HG03095 (cell line): Measurements from ENCODE around the gene THSD4.
"Not testable (repeated sequence)": the region's sequence is repeated elsewhere in the genome, so short reads cannot be mapped to it uniquely, and the experiment has no call there.

Source experiments
- ATAC-seq: cut with Tn5 transposase; IDR thresholded peaks from one replicate; pipeline ENCODE4 v1.9.1; 2021; ENCODE audit warnings: moderate library complexity; ENCODE audit not compliant: unreplicated experiment

Gene THSD4

DNA sequence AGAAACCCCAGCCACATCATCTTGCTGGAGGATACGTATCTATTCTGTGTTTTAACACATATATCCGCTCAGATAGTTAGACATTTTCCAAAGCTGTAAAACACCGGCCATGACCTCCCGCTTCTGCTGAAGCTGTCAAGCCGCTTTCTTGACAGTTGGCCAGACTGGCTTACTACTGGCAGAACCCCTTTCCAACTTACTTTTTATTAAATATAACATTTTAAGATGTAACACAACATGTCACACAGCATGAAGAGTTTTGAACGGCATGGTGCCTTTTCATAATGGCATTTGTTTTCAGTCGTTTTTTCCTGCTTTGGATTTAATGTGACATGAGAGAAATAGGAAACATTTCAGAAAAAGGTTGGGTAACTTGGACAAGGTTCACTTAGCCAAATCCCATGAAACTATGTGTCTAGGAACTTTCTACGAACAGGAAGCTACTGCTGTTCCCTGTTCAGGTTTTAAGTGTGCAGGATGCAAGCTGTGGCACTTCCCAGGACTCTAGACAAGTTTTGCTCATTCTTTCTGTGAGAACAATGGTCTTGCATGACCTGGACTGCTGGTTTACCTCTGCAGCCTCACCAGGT lies 281.4 kb downstream of the THSD4 start:
- no peak for ATAC-seq

DNA sequence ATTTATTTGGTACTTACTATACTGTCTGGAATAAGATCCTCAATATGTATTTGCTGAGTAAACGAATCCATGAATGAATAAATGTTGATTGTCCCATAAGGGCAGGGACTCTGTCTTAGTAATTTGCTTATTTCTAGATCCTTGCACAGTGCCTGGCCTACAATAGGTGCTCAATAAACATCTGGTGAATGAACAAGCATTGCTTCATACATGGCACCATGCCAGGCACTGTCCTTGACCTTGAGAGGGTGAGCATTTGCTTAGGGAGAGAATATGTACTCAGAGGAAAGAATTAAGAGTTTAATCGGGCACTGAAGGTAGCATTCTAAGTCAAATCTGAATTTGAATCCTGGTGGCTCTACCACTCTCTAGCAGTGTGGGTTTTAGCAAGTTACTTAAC lies 282.1 kb downstream of the THSD4 start:
- ATAC-seq = no peak

GRCh38 chr15:71400294-71400693 lies 285.0 kb downstream of the THSD4 start:
- ATAC-seq = no peak

DNA sequence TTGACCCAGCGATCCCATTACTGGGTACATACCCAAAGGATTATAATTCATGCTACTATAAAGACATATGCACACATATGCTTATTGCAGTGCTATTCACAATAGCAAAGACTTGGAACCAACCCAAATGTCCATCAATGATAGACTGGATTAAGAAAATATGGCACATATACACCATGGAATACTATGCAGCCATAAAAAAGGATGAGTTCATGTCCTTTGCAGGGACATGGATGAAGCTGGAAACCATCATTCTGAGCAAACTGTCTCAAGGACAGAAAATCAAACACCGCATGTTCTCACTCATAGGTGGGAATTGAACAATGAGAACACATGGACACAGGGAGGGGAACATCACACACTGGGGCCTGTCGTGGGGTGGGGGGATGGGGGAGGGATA lies 286.5 kb downstream of the THSD4 start:
- ATAC-seq = not testable (repeated sequence)

GRCh38 chr15:71409541-71409940 lies 294.3 kb downstream of the THSD4 start:
- no peak for ATAC-seq

DNA sequence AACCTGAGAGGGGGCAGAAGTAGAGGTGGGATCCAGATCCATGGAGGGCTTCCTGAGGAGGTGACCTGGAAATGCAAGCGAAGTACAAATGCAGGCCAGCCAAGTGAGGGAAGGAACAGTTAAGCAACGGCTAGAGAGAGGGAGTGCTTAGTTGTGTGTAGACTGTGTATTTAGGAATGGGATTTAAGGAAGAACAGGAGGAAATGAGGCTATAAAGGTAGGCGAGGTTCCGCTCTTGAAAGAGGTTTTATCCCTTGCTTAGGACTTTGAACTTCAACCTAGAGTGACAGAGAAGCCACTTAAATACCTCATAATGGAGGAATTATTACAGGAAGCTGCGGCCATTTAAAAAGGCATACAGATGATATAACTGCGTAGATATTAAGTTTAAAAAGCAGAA lies 295.1 kb downstream of the THSD4 start:
- ATAC-seq = no peak

- no peak for ATAC-seq
Observed at GRCh38 chr15:71411538-71412482, 296.5 kb downstream of the THSD4 start.

GRCh38 chr15:71413419-71413818 lies 298.1 kb downstream of the THSD4 start:
- ATAC-seq = no peak

- ATAC-seq = no peak
Observed at GRCh38 chr15:71414853-71415252, 299.6 kb downstream of the THSD4 start.

DNA sequence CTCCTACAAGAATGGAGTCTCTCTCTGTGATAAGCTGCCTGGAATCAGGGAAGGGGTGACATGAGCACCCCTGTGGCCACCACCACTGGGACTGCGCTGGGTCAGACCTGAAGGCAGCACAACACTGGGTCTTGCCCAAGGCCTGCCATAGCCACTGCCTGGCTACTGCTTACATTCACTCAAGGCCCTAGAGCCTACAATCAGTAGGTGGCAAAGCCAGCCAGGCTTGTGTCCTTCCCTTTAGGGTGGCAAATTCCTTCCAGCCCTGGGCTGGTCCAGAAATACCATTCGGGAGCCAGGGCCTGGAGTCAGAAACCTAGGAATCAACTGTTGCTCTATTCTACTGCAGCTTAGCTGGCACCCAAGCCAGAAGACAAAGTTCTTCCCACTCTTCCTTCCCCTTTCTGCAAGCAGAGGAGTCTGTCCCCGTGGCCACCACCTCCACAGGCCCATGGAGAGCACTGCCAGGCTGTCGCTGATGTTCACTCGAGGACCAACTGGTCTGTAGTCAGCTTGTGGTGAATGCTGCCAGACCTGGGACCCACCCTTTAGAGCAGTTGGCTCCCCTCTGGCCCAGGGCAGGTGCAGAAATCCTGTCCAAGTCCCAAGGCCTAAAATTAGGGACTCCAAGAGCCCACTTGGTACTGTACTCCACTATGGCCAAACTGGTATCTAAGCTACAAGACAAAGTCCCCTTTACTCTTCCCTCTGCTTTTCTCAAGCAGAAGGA lies 307.4 kb downstream of the THSD4 start:
- ATAC-seq = no peak

GRCh38 chr15:71424765-71425164 lies 309.5 kb downstream of the THSD4 start:
- no peak for ATAC-seq

DNA sequence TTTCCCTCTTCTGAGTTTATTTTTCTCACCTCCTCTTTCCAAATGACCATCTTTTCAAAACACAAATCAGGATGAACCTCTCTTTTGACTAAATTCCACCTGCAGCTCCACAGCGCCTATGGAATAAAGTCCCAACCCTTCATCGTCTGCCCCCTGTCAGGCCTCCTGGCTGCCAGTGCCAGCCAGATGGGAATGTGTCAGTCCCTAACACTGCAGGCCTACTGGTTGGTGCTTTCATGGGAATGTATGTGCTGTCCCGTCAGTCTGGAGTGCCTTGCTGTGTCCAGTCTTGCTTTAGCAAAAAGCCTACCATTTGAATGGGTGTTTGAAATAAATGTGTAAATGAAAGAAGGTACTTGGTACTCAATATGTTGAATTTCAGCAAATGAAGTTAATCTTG lies 310.1 kb downstream of the THSD4 start:
- no peak for ATAC-seq

DNA sequence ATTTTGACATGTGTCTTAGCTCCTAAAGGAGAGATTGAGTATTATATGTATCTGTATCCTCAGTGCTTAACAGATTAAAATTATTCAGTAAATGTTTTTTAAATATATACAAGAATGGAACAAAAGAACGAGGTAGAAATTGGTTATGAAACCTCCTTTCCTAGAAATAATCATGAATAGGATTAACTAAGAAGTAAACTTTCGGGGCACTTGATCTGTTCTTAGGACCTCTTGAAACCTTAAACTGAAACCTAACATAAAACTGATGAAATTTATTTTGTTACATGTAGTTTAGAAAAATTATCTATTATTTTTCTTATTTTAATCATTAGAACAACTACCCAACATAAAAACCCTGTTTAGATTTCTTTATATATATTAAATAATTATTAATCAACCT lies 311.5 kb downstream of the THSD4 start:
- no peak for ATAC-seq

GRCh38 chr15:71430782-71431181 lies 315.5 kb downstream of the THSD4 start:
- no peak for ATAC-seq

GRCh38 chr15:71431343-71432336 lies 316.4 kb downstream of the THSD4 start:
- no peak for ATAC-seq

DNA sequence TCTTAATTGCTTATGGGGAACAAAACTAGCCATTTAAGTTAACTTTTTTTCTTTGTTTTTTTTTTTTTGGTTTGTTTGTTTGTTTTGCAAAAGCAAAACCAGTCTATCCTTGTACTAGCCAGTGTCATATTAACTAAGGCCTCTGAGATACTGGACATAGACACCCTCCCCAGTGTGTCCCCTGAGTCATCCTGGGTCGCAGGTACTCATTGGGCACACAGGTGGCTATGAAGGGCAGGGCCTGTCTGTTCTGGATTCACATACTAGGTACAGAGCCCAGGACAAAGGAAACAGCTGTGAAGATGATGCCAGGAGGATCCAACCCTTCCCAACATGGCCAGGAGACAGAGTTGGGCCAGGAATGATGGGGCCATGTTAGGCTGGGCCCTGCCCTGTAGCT lies 318.1 kb downstream of the THSD4 start:
- no peak for ATAC-seq

DNA sequence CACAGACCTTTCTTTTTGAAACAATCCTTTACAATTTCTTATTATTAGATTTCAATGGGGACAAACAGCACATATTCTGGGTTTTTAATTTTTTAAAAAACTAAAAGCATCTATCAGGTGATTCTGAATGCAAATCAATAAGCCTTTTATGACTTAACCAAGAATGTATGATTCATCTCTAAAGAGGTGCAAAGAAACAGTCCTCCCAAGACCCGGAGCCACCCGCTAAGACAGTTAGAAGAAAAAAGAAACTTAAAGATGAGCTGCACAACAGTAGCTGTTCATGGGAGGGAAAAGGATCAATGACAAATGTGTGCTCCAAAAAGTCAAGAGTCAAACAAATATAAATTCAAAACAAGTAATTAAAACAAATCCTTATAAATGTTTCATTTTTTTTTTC lies 319.5 kb downstream of the THSD4 start:
- ATAC-seq = no peak

GRCh38 chr15:71435552-71435951 lies 320.3 kb downstream of the THSD4 start:
- no peak for ATAC-seq

- ATAC-seq = no peak
Observed at GRCh38 chr15:71436854-71437253, 321.6 kb downstream of the THSD4 start.

DNA sequence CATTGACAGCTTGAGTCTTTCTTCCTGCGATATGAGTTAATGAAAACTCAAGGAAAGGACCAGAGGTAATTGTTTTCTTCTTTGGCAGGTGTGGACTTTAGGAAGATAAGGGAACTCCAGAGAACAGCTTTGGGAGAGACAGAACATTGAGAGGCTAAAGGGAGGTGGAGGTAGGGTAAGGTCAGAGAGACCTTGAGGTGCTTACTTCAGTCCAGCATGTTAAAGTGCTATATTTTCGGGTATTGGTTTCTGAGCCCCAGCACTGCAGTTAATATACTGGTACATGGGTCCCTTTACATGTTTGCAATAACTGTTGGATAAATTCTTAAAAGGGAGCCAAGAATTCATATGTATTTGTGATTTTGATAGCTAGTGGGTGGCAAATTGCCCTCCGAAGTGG lies 322.1 kb downstream of the THSD4 start:
- ATAC-seq = no peak

DNA sequence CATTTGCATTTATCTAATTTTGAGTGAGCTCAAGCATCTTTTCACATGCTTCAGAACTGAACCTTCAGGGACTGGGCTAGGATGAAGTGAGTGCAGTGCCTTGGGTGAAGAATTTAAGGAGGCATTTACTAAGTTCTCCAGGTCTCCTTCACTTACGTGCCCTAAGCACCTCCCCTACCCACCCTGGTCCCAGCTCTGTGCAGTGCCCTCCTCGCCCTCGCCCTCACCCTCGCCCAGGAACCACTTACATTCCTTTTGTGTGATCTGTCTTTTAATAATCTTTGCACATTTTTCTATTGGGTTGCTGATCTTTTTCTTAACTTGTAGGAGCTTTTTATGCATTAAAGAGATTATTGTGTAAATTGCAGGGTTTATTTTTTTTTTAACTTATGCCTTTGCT lies 322.6 kb downstream of the THSD4 start:
- no peak for ATAC-seq
